Measurements from ENCODE around the gene C10orf95.

The C10orf95 gene

DNA sequence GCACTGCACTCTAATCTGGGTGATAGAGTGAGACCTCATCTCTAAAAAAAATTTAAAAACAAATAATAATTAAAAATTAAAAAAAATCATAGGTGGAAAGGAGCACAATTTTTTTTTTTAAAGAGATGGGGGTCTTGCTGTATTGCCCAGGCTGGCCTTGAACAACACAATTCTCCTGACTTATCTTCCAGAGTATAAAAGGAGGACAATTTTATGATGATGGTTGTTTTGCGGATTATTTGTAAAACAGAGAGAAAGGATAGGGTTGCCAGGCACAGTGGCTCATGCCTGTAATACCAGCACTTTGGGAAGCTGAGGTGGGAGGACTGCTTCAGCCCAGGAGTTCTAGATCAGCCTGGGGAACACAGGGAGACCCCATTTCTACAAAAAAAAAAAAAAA lies 46.2 kb upstream of the C10orf95 start:
- H3F3A ChIP-seq (ENCODE audit: low read depth) = no peaks in the 10 kb centered on the region
- H3K4me2 ChIP-seq (ENCODE audit: low read depth, low read length, poor library complexity, severe bottlenecking) = peak overlapping the region; percentile 61
- H3K27me3 ChIP-seq (ENCODE audit: insufficient read depth, low read length, poor library complexity, severe bottlenecking) = no peaks in the 10 kb centered on the region
- H4K20me1 ChIP-seq (ENCODE audit: insufficient read depth, low read length, poor library complexity, severe bottlenecking) = peaks cover 76% of the 10 kb centered on the region
- H3K9me3 ChIP-seq (ENCODE audit: insufficient read depth, low read depth, low read length) = no peaks in the 10 kb centered on the region
- H3K4me3 ChIP-seq (ENCODE audit: low read length, poor library complexity, severe bottlenecking) = no peak overlapping the region
- peaks cover 88% of the 10 kb centered on the region for H3K79me2 ChIP-seq (ENCODE audit: insufficient read depth, low read length)
- no peak overlapping the region for H3K9ac ChIP-seq (ENCODE audit: low read depth, low read length, poor library complexity, severe bottlenecking)
- no peaks in the 10 kb centered on the region for H3K9me2 ChIP-seq (replicated peaks; ENCODE audit: low read depth, low read length)
- H3K4me1 ChIP-seq (ENCODE audit: insufficient read depth, low read length, poor library complexity, severe bottlenecking) = peaks cover 36% of the 10 kb centered on the region
- peaks cover 5% of the 10 kb centered on the region; the same call in 1 of the 2 replicates for H3K36me3 ChIP-seq (ENCODE audit: insufficient read depth, low read length)
- TF ChIP-seq, protein P1, sequence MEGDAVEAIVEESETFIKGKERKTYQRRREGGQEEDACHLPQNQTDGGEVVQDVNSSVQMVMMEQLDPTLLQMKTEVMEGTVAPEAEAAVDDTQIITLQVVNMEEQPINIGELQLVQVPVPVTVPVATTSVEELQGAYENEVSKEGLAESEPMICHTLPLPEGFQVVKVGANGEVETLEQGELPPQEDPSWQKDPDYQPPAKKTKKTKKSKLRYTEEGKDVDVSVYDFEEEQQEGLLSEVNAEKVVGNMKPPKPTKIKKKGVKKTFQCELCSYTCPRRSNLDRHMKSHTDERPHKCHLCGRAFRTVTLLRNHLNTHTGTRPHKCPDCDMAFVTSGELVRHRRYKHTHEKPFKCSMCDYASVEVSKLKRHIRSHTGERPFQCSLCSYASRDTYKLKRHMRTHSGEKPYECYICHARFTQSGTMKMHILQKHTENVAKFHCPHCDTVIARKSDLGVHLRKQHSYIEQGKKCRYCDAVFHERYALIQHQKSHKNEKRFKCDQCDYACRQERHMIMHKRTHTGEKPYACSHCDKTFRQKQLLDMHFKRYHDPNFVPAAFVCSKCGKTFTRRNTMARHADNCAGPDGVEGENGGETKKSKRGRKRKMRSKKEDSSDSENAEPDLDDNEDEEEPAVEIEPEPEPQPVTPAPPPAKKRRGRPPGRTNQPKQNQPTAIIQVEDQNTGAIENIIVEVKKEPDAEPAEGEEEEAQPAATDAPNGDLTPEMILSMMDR (conservative IDR thresholded peaks at IDR 0.05; ENCODE audit: low read length) = no peak
- no peak for TF ChIP-seq EZH2phosphoT487 (IDR thresholded peaks at IDR 0.05; ENCODE audit: borderline replicate concordance)
- H2AFZ ChIP-seq (ENCODE audit: low read length) = no peak overlapping the region

DNA sequence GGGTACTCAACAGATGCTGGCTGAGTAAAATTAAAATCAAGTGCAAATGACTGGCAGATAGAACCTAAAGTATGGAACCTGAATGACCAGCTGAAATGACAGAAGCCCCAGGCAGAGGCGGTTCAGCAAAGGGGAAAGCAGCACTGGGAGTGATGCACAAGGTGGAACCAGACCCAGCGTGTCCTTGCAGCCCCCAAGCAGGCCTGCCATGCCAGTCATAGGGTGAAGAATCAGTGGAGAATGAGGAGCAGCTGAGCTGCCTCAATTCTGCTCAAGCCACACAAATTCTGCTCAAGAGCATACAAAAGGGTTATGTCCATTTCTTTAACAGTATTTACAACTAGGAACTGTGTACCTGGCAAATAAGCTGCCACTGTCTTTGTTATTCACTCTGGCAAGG lies 42.4 kb upstream of the C10orf95 start:
- Histone ChIP-seq H3K9me3 (ENCODE audit: insufficient read depth, low read depth, low read length) (no peaks in the 10 kb centered on the region), H3K79me2 (ENCODE audit: insufficient read depth, low read length) (peaks cover 74% of the 10 kb centered on the region), H4K20me1 (ENCODE audit: insufficient read depth, low read length, poor library complexity, severe bottlenecking) (peaks cover 57% of the 10 kb centered on the region), H3K9me2 (replicated peaks; ENCODE audit: low read depth, low read length) (no peaks in the 10 kb centered on the region), H3K36me3 (ENCODE audit: insufficient read depth, low read length) (peaks cover 27% of the 10 kb centered on the region; the same call in 1 of the 2 replicates), H2AFZ (ENCODE audit: low read length) (no peak overlapping the region), H3F3A (ENCODE audit: low read depth) (no peaks in the 10 kb centered on the region), H3K27me3 (ENCODE audit: insufficient read depth, low read length, poor library complexity, severe bottlenecking) (no peaks in the 10 kb centered on the region), H3K4me3 (ENCODE audit: low read length, poor library complexity, severe bottlenecking) (no peak overlapping the region), H3K4me2 (ENCODE audit: low read depth, low read length, poor library complexity, severe bottlenecking) (no peak overlapping the region), H3K9ac (ENCODE audit: low read depth, low read length, poor library complexity, severe bottlenecking) (no peak overlapping the region), H3K4me1 (ENCODE audit: insufficient read depth, low read length, poor library complexity, severe bottlenecking) (peaks cover 12% of the 10 kb centered on the region)
- TF ChIP-seq EZH2phosphoT487 (IDR thresholded peaks at IDR 0.05; ENCODE audit: borderline replicate concordance) = no peak
- TF ChIP-seq, protein P1 (conservative IDR thresholded peaks at IDR 0.05; ENCODE audit: low read length) = no peak

DNA sequence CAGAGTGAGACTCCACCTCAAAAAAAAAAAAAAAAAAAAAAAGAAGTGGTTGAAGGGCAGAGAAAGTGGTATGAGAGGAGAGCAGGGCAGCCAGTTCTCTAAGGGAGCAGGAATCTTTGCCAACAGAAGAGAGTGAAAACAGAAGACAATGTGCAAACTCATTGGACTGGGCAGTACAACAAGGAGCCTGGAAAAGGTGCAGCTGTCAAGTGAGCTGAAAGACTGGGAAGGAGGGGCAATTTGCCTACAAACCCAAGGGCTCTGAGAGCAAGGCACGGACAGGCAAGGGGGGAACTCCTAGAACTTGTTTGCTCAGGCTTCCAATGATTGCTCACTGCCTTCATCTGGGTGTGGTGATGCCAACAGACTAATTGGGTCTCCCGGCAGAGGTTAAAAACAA lies 41.6 kb upstream of the C10orf95 start:
- H3K4me1 ChIP-seq (ENCODE audit: insufficient read depth, low read length, poor library complexity, severe bottlenecking) = peaks cover 5% of the 10 kb centered on the region
- TF ChIP-seq, protein P1 (conservative IDR thresholded peaks at IDR 0.05; ENCODE audit: low read length) = no peak
- TF ChIP-seq EZH2phosphoT487 (IDR thresholded peaks at IDR 0.05; ENCODE audit: borderline replicate concordance) = no peak
- H4K20me1 ChIP-seq (ENCODE audit: insufficient read depth, low read length, poor library complexity, severe bottlenecking) = peaks cover 49% of the 10 kb centered on the region
- H3K4me3 ChIP-seq (ENCODE audit: low read length, poor library complexity, severe bottlenecking) = no peak overlapping the region
- H3K9me2 ChIP-seq (replicated peaks; ENCODE audit: low read depth, low read length) = no peaks in the 10 kb centered on the region
- no peak overlapping the region for H3K4me2 ChIP-seq (ENCODE audit: low read depth, low read length, poor library complexity, severe bottlenecking)
- H3K36me3 ChIP-seq (ENCODE audit: insufficient read depth, low read length) = peaks cover 34% of the 10 kb centered on the region; the same call in 1 of the 2 replicates
- H2AFZ ChIP-seq (ENCODE audit: low read length) = no peak overlapping the region
- H3K79me2 ChIP-seq (ENCODE audit: insufficient read depth, low read length) = peaks cover 66% of the 10 kb centered on the region
- no peaks in the 10 kb centered on the region for H3K9me3 ChIP-seq (ENCODE audit: insufficient read depth, low read depth, low read length)
- no peak overlapping the region for H3K9ac ChIP-seq (ENCODE audit: low read depth, low read length, poor library complexity, severe bottlenecking)
- no peaks in the 10 kb centered on the region for H3K27me3 ChIP-seq (ENCODE audit: insufficient read depth, low read length, poor library complexity, severe bottlenecking)
- no peaks in the 10 kb centered on the region for H3F3A ChIP-seq (ENCODE audit: low read depth)
